HepG2 (cell line): ENCODE measurements around the gene ANO9. TPM values are rescaled to one million over a fixed set of nuclear protein-coding genes. Genes with fewer than 3 reads are reported as not detected.
A peak's percentile ranks its signal among the peaks of the same experiment; 100 is the strongest.

ENCODE experiments used
- CBX2 ChIP-seq, 2 experiments: fragments of 200-600 bp in 1 of 2; sonication (generic); formaldehyde crosslinking in 1 of 2; IDR thresholded peaks; 2 replicates each; pipeline versions ENCODE4 v1.7.0 to v1.8.1; 2018 to 2022; ENCODE audit warnings: low read depth in 2 of 2, low read length in 1 of 2, mild to moderate bottlenecking in 1 of 2, missing genetic modification reagents in 1 of 2
- CENPX ChIP-seq: sonication (generic); formaldehyde crosslinking; IDR thresholded peaks from 2 replicates; pipeline ENCODE4 v1.9.0; 2021; ENCODE audit warnings: mild to moderate bottlenecking, missing genetic modification reagents, moderate library complexity
- FOSL2 ChIP-seq: sonication (generic); formaldehyde crosslinking; IDR thresholded peaks from 2 replicates; pipeline ENCODE4 v1.4.0; 2020; ENCODE audit warnings: missing genetic modification reagents
- NBN ChIP-seq: fragments of 450-650 bp; conservative IDR thresholded peaks from 2 replicates; pipeline ENCODE4 v1.6.1; 2017
- NFRKB ChIP-seq: fragments of 450-650 bp; IDR thresholded peaks from 2 replicates; pipeline ENCODE4 v1.6.1; 2017
- RXRB ChIP-seq: IDR thresholded peaks from 2 replicates; pipeline ENCODE4 v1.6.1; 2016; ENCODE audit warnings: borderline replicate concordance, missing genetic modification reagents, missing compliant biosample characterization
- SMAD1 ChIP-seq: sonication (generic); formaldehyde crosslinking; IDR thresholded peaks from 2 replicates; pipeline ENCODE4 v1.4.0; 2020; ENCODE audit warnings: missing genetic modification reagents, low read depth, mild to moderate bottlenecking, borderline replicate concordance
- TCF7L2 ChIP-seq: IDR thresholded peaks from 2 replicates; pipeline ENCODE4 v1.6.1; 2011; ENCODE audit warnings: mild to moderate bottlenecking, low read depth, low read length, moderate library complexity
- ZNF12 ChIP-seq: sonication (generic); formaldehyde crosslinking; IDR thresholded peaks from 2 replicates; pipeline ENCODE4 v1.5.0; 2020; ENCODE audit warnings: missing genetic modification reagents
- ZNF350 ChIP-seq: sonication (generic); formaldehyde crosslinking; IDR thresholded peaks from 2 replicates; pipeline ENCODE4 v1.4.0; 2020; ENCODE audit warnings: mild to moderate bottlenecking, low read depth, missing genetic modification reagents, borderline replicate concordance
- ZNF569 ChIP-seq: sonication (generic); formaldehyde crosslinking; IDR thresholded peaks from 2 replicates; pipeline ENCODE4 v1.5.0; 2020; ENCODE audit warnings: mild to moderate bottlenecking, missing genetic modification reagents, moderate library complexity, borderline replicate concordance
- ZNF644 ChIP-seq: IDR thresholded peaks from 2 replicates; pipeline ENCODE4 v1.6.1; 2016; ENCODE audit warnings: low read depth
- ZNF713 ChIP-seq: sonication (generic); formaldehyde crosslinking; IDR thresholded peaks from 2 replicates; pipeline ENCODE4 v1.4.0; 2020; ENCODE audit warnings: mild to moderate bottlenecking, missing genetic modification reagents
- polyA plus RNA-seq, 8 experiments: library from polyadenylated mRNA; depleted of rRNA in 3 of 8; stranded (reverse) in 7 of 8; unstranded in 1 of 8; fragments of >200 nt; fragmentation: Illumina TruSeq in 4 of 8; extraction: Trizol in 4 of 8; gene quantifications; 2 replicates each; pipeline versions ENCODE4 v1.2.1 to v1.2.3, GENCODE V29; 2011 to 2016; ENCODE audit warnings: low read depth in 4 of 8, missing spikeins in 1 of 8, mixed read lengths in 1 of 8; ENCODE audit not compliant: insufficient read depth in 1 of 8
- total RNA-seq, 5 experiments: library from RNA; depleted of rRNA; stranded (reverse); fragments of >200 nt; fragmentation: Illumina TruSeq; extraction: Trizol; gene quantifications; 2 replicates each; pipeline ENCODE4 v1.2.3, GENCODE V29; 2016; ENCODE audit warnings: low read depth in 1 of 5
- TF ChIP-seq, protein P1 (sequence below): sonication (generic); formaldehyde crosslinking; IDR thresholded peaks from 2 replicates; pipeline ENCODE4 v1.4.0; 2020; ENCODE audit warnings: missing genetic modification reagents, borderline replicate concordance
- TF ChIP-seq, protein P2 (sequence below): sonication (generic); formaldehyde crosslinking; conservative IDR thresholded peaks from 2 replicates; pipeline ENCODE4 v1.4.0; 2020; ENCODE audit warnings: missing genetic modification reagents
- TF ChIP-seq, protein P3 (sequence below): sonication (generic); formaldehyde crosslinking; IDR thresholded peaks from 2 replicates; pipeline ENCODE4 v1.5.0; 2020; ENCODE audit warnings: missing genetic modification reagents
- TF ChIP-seq, protein P4 (sequence below): sonication (generic); formaldehyde crosslinking; IDR thresholded peaks from 2 replicates; pipeline ENCODE4 v1.9.0; 2021; ENCODE audit warnings: missing genetic modification reagents, borderline replicate concordance
- TF ChIP-seq, protein P5 (sequence below): sonication (generic); IDR thresholded peaks from 2 replicates; pipeline ENCODE4 v1.6.1; 2016; ENCODE audit warnings: low read depth, borderline replicate concordance

The ANO9 gene
- total and polyA plus RNA-seq, 2 of the 13 experiments (the other 11 are each of a cell fraction or from before 2014, with no cell fraction given), result 8.9 to 14.3 TPM

DNA sequence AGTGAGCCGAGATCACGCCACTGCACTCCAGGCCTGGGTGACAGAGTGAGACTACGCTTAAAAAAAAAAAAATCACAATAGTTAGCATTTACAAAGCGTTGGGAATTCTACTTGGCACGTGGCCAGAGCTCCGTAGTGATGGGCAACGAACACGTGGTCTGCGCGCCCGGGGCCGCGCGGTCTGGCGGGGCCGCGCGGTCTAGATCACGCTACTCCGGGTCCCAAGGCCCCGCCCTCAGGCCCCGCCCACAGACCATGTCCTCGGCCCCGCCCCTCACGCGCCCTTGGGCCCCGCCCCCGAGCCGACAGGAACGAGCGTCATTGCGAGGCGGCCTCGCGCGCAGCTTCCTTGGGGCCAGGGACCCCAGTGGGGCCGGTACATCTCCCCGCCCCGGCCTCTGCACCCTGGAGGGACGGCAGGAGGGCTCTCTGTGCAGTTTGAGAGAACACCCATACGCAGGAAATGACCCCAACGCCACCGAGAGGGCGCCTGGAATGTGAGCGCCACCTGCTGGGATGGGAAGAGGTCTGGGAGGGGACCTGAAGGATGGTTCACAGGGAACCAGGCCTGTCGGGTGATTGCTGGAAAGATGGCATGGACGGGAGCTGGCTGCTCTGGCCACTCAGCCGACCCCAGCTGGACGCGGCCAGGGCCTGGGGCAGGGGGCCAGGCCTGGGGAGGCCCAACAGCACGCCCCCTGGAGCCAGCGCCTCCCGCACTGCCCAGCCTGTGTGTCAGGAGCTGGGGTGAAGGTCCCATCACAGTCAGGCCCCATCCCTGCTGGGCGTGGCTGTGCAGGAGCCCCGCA, 6.3 kb upstream of the ANO9 start (continued):
- TF ChIP-seq, protein P1, sequence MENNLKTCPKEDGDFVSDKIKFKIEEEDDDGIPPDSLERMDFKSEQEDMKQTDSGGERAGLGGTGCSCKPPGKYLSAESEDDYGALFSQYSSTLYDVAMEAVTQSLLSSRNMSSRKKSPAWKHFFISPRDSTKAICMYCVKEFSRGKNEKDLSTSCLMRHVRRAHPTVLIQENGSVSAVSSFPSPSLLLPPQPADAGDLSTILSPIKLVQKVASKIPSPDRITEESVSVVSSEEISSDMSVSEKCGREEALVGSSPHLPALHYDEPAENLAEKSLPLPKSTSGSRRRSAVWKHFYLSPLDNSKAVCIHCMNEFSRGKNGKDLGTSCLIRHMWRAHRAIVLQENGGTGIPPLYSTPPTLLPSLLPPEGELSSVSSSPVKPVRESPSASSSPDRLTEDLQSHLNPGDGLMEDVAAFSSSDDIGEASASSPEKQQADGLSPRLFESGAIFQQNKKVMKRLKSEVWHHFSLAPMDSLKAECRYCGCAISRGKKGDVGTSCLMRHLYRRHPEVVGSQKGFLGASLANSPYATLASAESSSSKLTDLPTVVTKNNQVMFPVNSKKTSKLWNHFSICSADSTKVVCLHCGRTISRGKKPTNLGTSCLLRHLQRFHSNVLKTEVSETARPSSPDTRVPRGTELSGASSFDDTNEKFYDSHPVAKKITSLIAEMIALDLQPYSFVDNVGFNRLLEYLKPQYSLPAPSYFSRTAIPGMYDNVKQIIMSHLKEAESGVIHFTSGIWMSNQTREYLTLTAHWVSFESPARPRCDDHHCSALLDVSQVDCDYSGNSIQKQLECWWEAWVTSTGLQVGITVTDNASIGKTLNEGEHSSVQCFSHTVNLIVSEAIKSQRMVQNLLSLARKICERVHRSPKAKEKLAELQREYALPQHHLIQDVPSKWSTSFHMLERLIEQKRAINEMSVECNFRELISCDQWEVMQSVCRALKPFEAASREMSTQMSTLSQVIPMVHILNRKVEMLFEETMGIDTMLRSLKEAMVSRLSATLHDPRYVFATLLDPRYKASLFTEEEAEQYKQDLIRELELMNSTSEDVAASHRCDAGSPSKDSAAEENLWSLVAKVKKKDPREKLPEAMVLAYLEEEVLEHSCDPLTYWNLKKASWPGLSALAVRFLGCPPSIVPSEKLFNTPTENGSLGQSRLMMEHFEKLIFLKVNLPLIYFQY (CRISPR knock-in tag), result no peak
- TF ChIP-seq ZNF569 (CRISPR knock-in tag) (no peak), ZNF12 (peak; percentile 19; the same call in 1 of the 2 replicates), ZNF713 (no peak), CBX2 (IDR thresholded peaks at IDR 0.05; ENCODE audit: low read depth, low read length) (no peak), CBX2 (CRISPR knock-in tag; IDR thresholded peaks at IDR 0.05; ENCODE audit: low read depth) (0 out of 2 replicates have a peak, but pooled peaks have one; percentile 34), NBN (no peak), TCF7L2 (no peak), FOSL2 (CRISPR knock-in tag) (peak; percentile 51), SMAD1 (CRISPR knock-in tag) (no peak), RXRB (peak; percentile 67; the same call in 1 of the 2 replicates), CENPX (no peak), NFRKB (no peak), ZNF350 (CRISPR knock-in tag) (peak; percentile 29; the same call in 1 of the 2 replicates), ZNF644 (CRISPR knock-in tag) (no peak)
- TF ChIP-seq, protein P2, sequence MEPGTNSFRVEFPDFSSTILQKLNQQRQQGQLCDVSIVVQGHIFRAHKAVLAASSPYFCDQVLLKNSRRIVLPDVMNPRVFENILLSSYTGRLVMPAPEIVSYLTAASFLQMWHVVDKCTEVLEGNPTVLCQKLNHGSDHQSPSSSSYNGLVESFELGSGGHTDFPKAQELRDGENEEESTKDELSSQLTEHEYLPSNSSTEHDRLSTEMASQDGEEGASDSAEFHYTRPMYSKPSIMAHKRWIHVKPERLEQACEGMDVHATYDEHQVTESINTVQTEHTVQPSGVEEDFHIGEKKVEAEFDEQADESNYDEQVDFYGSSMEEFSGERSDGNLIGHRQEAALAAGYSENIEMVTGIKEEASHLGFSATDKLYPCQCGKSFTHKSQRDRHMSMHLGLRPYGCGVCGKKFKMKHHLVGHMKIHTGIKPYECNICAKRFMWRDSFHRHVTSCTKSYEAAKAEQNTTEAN, result no peak
- TF ChIP-seq, protein P3, sequence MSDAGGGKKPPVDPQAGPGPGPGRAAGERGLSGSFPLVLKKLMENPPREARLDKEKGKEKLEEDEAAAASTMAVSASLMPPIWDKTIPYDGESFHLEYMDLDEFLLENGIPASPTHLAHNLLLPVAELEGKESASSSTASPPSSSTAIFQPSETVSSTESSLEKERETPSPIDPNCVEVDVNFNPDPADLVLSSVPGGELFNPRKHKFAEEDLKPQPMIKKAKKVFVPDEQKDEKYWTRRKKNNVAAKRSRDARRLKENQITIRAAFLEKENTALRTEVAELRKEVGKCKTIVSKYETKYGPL (CRISPR knock-in tag), result no peak
- TF ChIP-seq, protein P4, sequence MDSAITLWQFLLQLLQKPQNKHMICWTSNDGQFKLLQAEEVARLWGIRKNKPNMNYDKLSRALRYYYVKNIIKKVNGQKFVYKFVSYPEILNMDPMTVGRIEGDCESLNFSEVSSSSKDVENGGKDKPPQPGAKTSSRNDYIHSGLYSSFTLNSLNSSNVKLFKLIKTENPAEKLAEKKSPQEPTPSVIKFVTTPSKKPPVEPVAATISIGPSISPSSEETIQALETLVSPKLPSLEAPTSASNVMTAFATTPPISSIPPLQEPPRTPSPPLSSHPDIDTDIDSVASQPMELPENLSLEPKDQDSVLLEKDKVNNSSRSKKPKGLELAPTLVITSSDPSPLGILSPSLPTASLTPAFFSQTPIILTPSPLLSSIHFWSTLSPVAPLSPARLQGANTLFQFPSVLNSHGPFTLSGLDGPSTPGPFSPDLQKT (CRISPR knock-in tag), result no peak
- TF ChIP-seq, protein P5, sequence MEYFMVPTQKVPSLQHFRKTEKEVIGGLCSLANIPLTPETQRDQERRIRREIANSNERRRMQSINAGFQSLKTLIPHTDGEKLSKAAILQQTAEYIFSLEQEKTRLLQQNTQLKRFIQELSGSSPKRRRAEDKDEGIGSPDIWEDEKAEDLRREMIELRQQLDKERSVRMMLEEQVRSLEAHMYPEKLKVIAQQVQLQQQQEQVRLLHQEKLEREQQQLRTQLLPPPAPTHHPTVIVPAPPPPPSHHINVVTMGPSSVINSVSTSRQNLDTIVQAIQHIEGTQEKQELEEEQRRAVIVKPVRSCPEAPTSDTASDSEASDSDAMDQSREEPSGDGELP, result no peak; the same call in 1 of the 2 replicates
